D721Med (cell line): ENCODE results near the gene CTNNBIP1.

Source experiments
- DNase-seq: peaks from one replicate; pipeline ENCODE4 v3.0.0; 2011; ENCODE audit warnings: low spot score; ENCODE audit not compliant: insufficient read length
- FAIRE-seq: peaks from 2 replicates; lab custom pipeline; 2011; peaks lifted over from hg19 to GRCh38; lab: Jason Lieb, UNC
- CTCF ChIP-seq: IDR thresholded peaks from 2 replicates; pipeline ENCODE4 v1.5.1; 2012; ENCODE audit warnings: mild to moderate bottlenecking, control low read depth; ENCODE audit not compliant: insufficient read depth; ENCODE audit errors: missing control alignments

Gene CTNNBIP1

GRCh38 chr1:9823943-9824701 lies 85.9 kb downstream of the CTNNBIP1 start, which contains the start of gene CLSTN1:
Gene CLSTN1 (minus strand): TSS chr1:9823965. CDS start chr1:9823733, 232 bp downstream.
- FAIRE-seq = no peak
- no peak for TF ChIP-seq CTCF
- DNase-seq = peak; percentile 29

GRCh38 chr1:9823693-9823942 lies 86.5 kb downstream of the CTNNBIP1 start:
- no peak for FAIRE-seq
- no peak for DNase-seq
- TF ChIP-seq CTCF = no peak

GRCh38 chr1:9822897-9823692 lies 87.0 kb downstream of the CTNNBIP1 start:
- FAIRE-seq = no peak

GRCh38 chr1:9822490-9822889 lies 87.6 kb downstream of the CTNNBIP1 start:
- DNase-seq (no peak), FAIRE-seq (no peak)
- no peak for TF ChIP-seq CTCF

More at GRCh38 chr1:9822897-9823692, 87.0 kb downstream of the CTNNBIP1 start:
- no peak for TF ChIP-seq CTCF
- no peak for DNase-seq

- FAIRE-seq = no peak
- DNase-seq = no peak
- no peak for TF ChIP-seq CTCF
These were observed 88.4 kb downstream of the CTNNBIP1 start for GRCh38 chr1:9821710-9822109.

- FAIRE-seq (no peak), DNase-seq (no peak)
- no peak for TF ChIP-seq CTCF
These were observed 89.5 kb downstream of the CTNNBIP1 start for GRCh38 chr1:9820521-9820920.

GRCh38 chr1:9817734-9818133 lies 92.3 kb downstream of the CTNNBIP1 start:
- FAIRE-seq (no peak), DNase-seq (no peak)
- TF ChIP-seq CTCF = no peak
